OCI-LY1 (cell line): ENCODE results near the gene SP110.

Experiments
- H2AFZ ChIP-seq: fragments of 200-600 bp; sonication (generic), shearing (Covaris generic); 2 replicates; pipeline ENCODE4 v1.6.0; 2014; ENCODE audit warnings: antibody characterized with exemption, mild to moderate bottlenecking, low read length
- H3F3A ChIP-seq: fragments of 200-600 bp; sonication (generic), shearing (Covaris generic); 2 replicates; pipeline ENCODE4 v1.6.0; 2014; ENCODE audit warnings: mild to moderate bottlenecking, antibody characterized with exemption, low read length, moderate library complexity; ENCODE audit not compliant: insufficient read depth
- H3K27ac ChIP-seq: fragments of 200-600 bp; sonication (generic); 2 replicates; pipeline ENCODE4 v1.5.1; 2014; ENCODE audit warnings: low read length, mixed run types, mild to moderate bottlenecking, low read depth; ENCODE audit not compliant: poor library complexity, severe bottlenecking
- H3K27me3 ChIP-seq: fragments of 200-600 bp; sonication (generic); 2 replicates; pipeline ENCODE4 v1.6.0; 2014; ENCODE audit warnings: antibody characterized with exemption, mild to moderate bottlenecking, low read length, moderate library complexity; ENCODE audit not compliant: insufficient read depth
- H3K36me3 ChIP-seq: fragments of 200-600 bp; sonication (generic); 2 replicates; pipeline ENCODE4 v1.6.1; 2014; ENCODE audit warnings: mild to moderate bottlenecking, antibody characterized with exemption, low read length, moderate library complexity, mixed read lengths; ENCODE audit not compliant: insufficient read depth
- H3K4me1 ChIP-seq: fragments of 200-600 bp; sonication (generic); 2 replicates; pipeline ENCODE4 v1.5.1; 2014; ENCODE audit warnings: mild to moderate bottlenecking, low read length, moderate library complexity; ENCODE audit not compliant: insufficient read depth, severe bottlenecking
- H3K4me2 ChIP-seq: fragments of 200-600 bp; sonication (generic), shearing (Covaris generic); 2 replicates; pipeline ENCODE4 v1.6.1; 2014; ENCODE audit warnings: low read length
- H3K4me3 ChIP-seq: fragments of 200-600 bp; sonication (generic); 2 replicates; pipeline ENCODE4 v1.5.1; 2014; ENCODE audit warnings: low read length, low read depth, mild to moderate bottlenecking, mixed read lengths; ENCODE audit not compliant: poor library complexity, severe bottlenecking
- H3K79me2 ChIP-seq: fragments of 200-600 bp; shearing (Covaris generic); 2 replicates; pipeline ENCODE4 v1.6.1; 2016; ENCODE audit warnings: mixed run types, low read length, mixed read lengths; ENCODE audit not compliant: insufficient read depth
- H3K9ac ChIP-seq: fragments of 200-600 bp; sonication (generic), shearing (Covaris generic); 2 replicates; pipeline ENCODE4 v1.6.1; 2014; ENCODE audit warnings: mild to moderate bottlenecking, low read length, mixed read lengths
- H3K9me2 ChIP-seq: fragments of 200-600 bp; sonication (generic), shearing (Covaris generic); 2 replicates; pipeline ENCODE4 v1.6.1; 2014; ENCODE audit warnings: low read depth, mild to moderate bottlenecking, low read length, mixed read lengths
- H3K9me3 ChIP-seq: fragments of 200-600 bp; shearing (Covaris generic); 2 replicates; pipeline ENCODE4 v1.6.1; 2014; ENCODE audit warnings: low read length, mixed read lengths
- H4K20me1 ChIP-seq: fragments of 200-600 bp; sonication (generic), shearing (Covaris generic); 2 replicates; pipeline ENCODE4 v1.6.0; 2016; ENCODE audit warnings: mild to moderate bottlenecking, low read length; ENCODE audit not compliant: insufficient read depth
- CTCF ChIP-seq: fragments of 200-600 bp; sonication (generic), shearing (Covaris generic); IDR thresholded peaks from 2 replicates; pipeline ENCODE4 v1.5.1; 2017; ENCODE audit warnings: mild to moderate bottlenecking, antibody characterized with exemption, low read length, moderate library complexity, mixed read lengths
- EZH2 ChIP-seq: fragments of 200-600 bp; sonication (generic), shearing (Covaris generic); IDR thresholded peaks from 2 replicates; pipeline ENCODE4 v1.8.0; 2017; ENCODE audit warnings: borderline replicate concordance, mixed run types, mild to moderate bottlenecking, antibody characterized with exemption, low read length, moderate library complexity, mixed read lengths

SP110 gene

GRCh38 chr2:230164139-230164538 is 55.6 kb downstream of the SP110 start:
- Histone ChIP-seq H3K4me1 (no peaks in the 10 kb centered on the region), H3K9me2 (no peaks in the 10 kb centered on the region), H3K9ac (no peak overlapping the region), H3K4me2 (no peak overlapping the region), H3K36me3 (peaks cover 26% of the 10 kb centered on the region), H3K27ac (no peak overlapping the region), H4K20me1 (no peaks in the 10 kb centered on the region), H3K27me3 (no peaks in the 10 kb centered on the region), H3K4me3 (no peak overlapping the region), H3K9me3 (no peaks in the 10 kb centered on the region), H3K79me2 (no peaks in the 10 kb centered on the region), H2AFZ (no peak overlapping the region), H3F3A (no peaks in the 10 kb centered on the region)
- TF ChIP-seq EZH2 (no peak), CTCF (no peak)

- H2AFZ ChIP-seq: no peak overlapping the region
Observed at GRCh38 chr2:230162981-230163380, 56.8 kb downstream of the SP110 start.

GRCh38 chr2:230161184-230161583 is 58.6 kb downstream of the SP110 start:
- TF ChIP-seq CTCF (no peak), EZH2 (no peak)
- no peak overlapping the region for H3K9ac ChIP-seq

More at GRCh38 chr2:230162981-230163380, 56.8 kb downstream of the SP110 start:
- no peaks in the 10 kb centered on the region for H3K79me2 ChIP-seq
- TF ChIP-seq CTCF (no peak), EZH2 (no peak)
- H3K9ac ChIP-seq: no peak overlapping the region
- H3K4me2 ChIP-seq: no peak overlapping the region
- no peak overlapping the region for H3K4me3 ChIP-seq
- H3K9me2 ChIP-seq: no peaks in the 10 kb centered on the region
- H3K27ac ChIP-seq: no peak overlapping the region
- H4K20me1 ChIP-seq: no peaks in the 10 kb centered on the region
- no peaks in the 10 kb centered on the region for H3K9me3 ChIP-seq
- peaks cover 17% of the 10 kb centered on the region for H3K36me3 ChIP-seq
- no peaks in the 10 kb centered on the region for H3F3A ChIP-seq
- no peaks in the 10 kb centered on the region for H3K27me3 ChIP-seq
- no peaks in the 10 kb centered on the region for H3K4me1 ChIP-seq

More at GRCh38 chr2:230161184-230161583, 58.6 kb downstream of the SP110 start:
- Histone ChIP-seq H3F3A (no peaks in the 10 kb centered on the region), H2AFZ (no peak overlapping the region), H3K9me3 (no peaks in the 10 kb centered on the region), H3K27me3 (no peaks in the 10 kb centered on the region), H3K4me1 (no peaks in the 10 kb centered on the region), H3K9me2 (no peaks in the 10 kb centered on the region), H3K4me2 (no peak overlapping the region), H3K79me2 (no peaks in the 10 kb centered on the region), H3K4me3 (no peak overlapping the region), H4K20me1 (no peaks in the 10 kb centered on the region), H3K36me3 (peaks cover 5% of the 10 kb centered on the region; the same call in 1 of the 2 replicates), H3K27ac (no peak overlapping the region)
